Mesothelial cell of epicardium (in vitro differentiated cells): ENCODE data around the gene KRTAP10-11. TPM values are rescaled to one million over a fixed set of nuclear protein-coding genes. Genes with fewer than 3 reads are reported as not detected.

Source experiments
- DNase-seq, 2 experiments: peaks; one replicate each; pipeline ENCODE4 v3.0.0; 2021; ENCODE audit warnings: low spot score in 2 of 2; ENCODE audit not compliant: unreplicated experiment in 2 of 2
- H3K27ac Mint-ChIP-seq: 2 replicates; pipeline ENCODE4 v1.8.0; 2021; ENCODE audit warnings: mixed read lengths
- H3K27me3 Mint-ChIP-seq: 2 replicates; pipeline ENCODE4 v1.8.0; 2021; ENCODE audit warnings: low read depth, mixed read lengths
- H3K36me3 Mint-ChIP-seq: 2 replicates; pipeline ENCODE4 v1.8.0; 2021; ENCODE audit warnings: mixed read lengths
- H3K4me1 Mint-ChIP-seq: 2 replicates; pipeline ENCODE4 v1.8.0; 2021; ENCODE audit warnings: mixed read lengths
- H3K4me3 Mint-ChIP-seq: 2 replicates; pipeline ENCODE4 v1.8.0; 2021; ENCODE audit warnings: mild to moderate bottlenecking, moderate library complexity, mixed read lengths
- H3K9me3 Mint-ChIP-seq: 2 replicates; pipeline ENCODE4 v1.8.0; 2021; ENCODE audit warnings: mixed read lengths
- CTCF ChIP-seq: fragments of 200-600 bp; sonication (generic); IDR thresholded peaks from one replicate; pipeline ENCODE4 v1.5.0; 2021; ENCODE audit warnings: antibody characterized with exemption; ENCODE audit not compliant: unreplicated experiment
- total RNA-seq: library from RNA; stranded (reverse); gene quantifications from 3 replicates; pipeline ENCODE4 v1.2.1, GENCODE V29; 2021

KRTAP10-11 gene
- total RNA-seq, 1 donor from 2014 or later, result not detected

- Mint-ChIP-seq H3K9me3 (peaks cover 21% of the 10 kb centered on the region), H3K36me3 (peaks cover 2% of the 10 kb centered on the region), H3K4me3 (no peak overlapping the region), H3K27me3 (peaks cover 50% of the 10 kb centered on the region), H3K4me1 (peaks cover 8% of the 10 kb centered on the region), H3K27ac (no peak overlapping the region)
- no peak for DNase-seq
- no peak for TF ChIP-seq CTCF
These were observed 46.7 kb downstream of the KRTAP10-11 start for GRCh38 chr21:44692798-44693512.

GRCh38 chr21:44694776-44695175 lies 48.6 kb downstream of the KRTAP10-11 start:
- peaks cover 21% of the 10 kb centered on the region for H3K9me3 Mint-ChIP-seq
- H3K4me1 Mint-ChIP-seq, result peaks cover 11% of the 10 kb centered on the region
- H3K27ac Mint-ChIP-seq, result no peak overlapping the region
- peak in 1 of 2 experiments; percentile 19 for DNase-seq
- H3K36me3 Mint-ChIP-seq, result peaks cover 2% of the 10 kb centered on the region
- H3K4me3 Mint-ChIP-seq, result no peak overlapping the region
- H3K27me3 Mint-ChIP-seq, result peaks cover 60% of the 10 kb centered on the region
- no peak for TF ChIP-seq CTCF

- peak in 1 of 2 experiments; percentile 25 for DNase-seq
- no peak for TF ChIP-seq CTCF
- peaks cover 21% of the 10 kb centered on the region for H3K9me3 Mint-ChIP-seq
- H3K36me3 Mint-ChIP-seq, result peaks cover 2% of the 10 kb centered on the region
- H3K4me1 Mint-ChIP-seq, result peaks cover 11% of the 10 kb centered on the region
- H3K27me3 Mint-ChIP-seq, result peaks cover 60% of the 10 kb centered on the region
- H3K4me3 Mint-ChIP-seq, result no peak overlapping the region
- H3K27ac Mint-ChIP-seq, result no peak overlapping the region
These were observed 49.0 kb downstream of the KRTAP10-11 start for GRCh38 chr21:44695184-44695583.

- peak in 1 of 2 experiments; percentile 16 for DNase-seq
- Mint-ChIP-seq H3K4me3 (no peak overlapping the region), H3K27ac (no peak overlapping the region), H3K27me3 (peaks cover 59% of the 10 kb centered on the region), H3K36me3 (peaks cover 2% of the 10 kb centered on the region), H3K9me3 (peaks cover 21% of the 10 kb centered on the region), H3K4me1 (peaks cover 11% of the 10 kb centered on the region)
- TF ChIP-seq CTCF, result no peak
These were observed 49.4 kb downstream of the KRTAP10-11 start for GRCh38 chr21:44695641-44696040.

GRCh38 chr21:44696572-44696971 lies 50.4 kb downstream of the KRTAP10-11 start:
- Mint-ChIP-seq H3K36me3 (peaks cover 2% of the 10 kb centered on the region), H3K9me3 (peaks cover 21% of the 10 kb centered on the region), H3K4me1 (peaks cover 11% of the 10 kb centered on the region), H3K27me3 (peaks cover 62% of the 10 kb centered on the region), H3K4me3 (no peak overlapping the region), H3K27ac (no peak overlapping the region)
- peak in 1 of 2 experiments; percentile 10 for DNase-seq
- no peak for TF ChIP-seq CTCF

Other genes starting within 250 kb of the KRTAP10-11 start
- 10.9 to 11.9 TPM (median 11.8 TPM) in 3 replicates for gene LRRC3, start 190.9 kb upstream of the KRTAP10-11 start, total RNA-seq
- not detected in 3 replicates for gene KRTAP10-1, start 106.2 kb upstream of the KRTAP10-11 start, total RNA-seq
- not detected in 3 replicates for gene KRTAP10-2, start 94.9 kb upstream of the KRTAP10-11 start, total RNA-seq
- not detected in 3 replicates for gene KRTAP10-3, start 87.6 kb upstream of the KRTAP10-11 start, total RNA-seq
- gene KRTAP10-4, start 72.7 kb upstream of the KRTAP10-11 start, total RNA-seq, result not detected in 3 replicates
- not detected in 3 replicates for gene KRTAP10-5, start 65.8 kb upstream of the KRTAP10-11 start, total RNA-seq
- not detected in 3 replicates for gene KRTAP10-6, start 53.9 kb upstream of the KRTAP10-11 start, total RNA-seq
- gene KRTAP10-7, start 45.8 kb upstream of the KRTAP10-11 start, total RNA-seq, result not detected in 3 replicates
- not detected in 3 replicates for gene KRTAP10-8, start 34.3 kb upstream of the KRTAP10-11 start, total RNA-seq
- gene KRTAP10-9, start 19.3 kb upstream of the KRTAP10-11 start, total RNA-seq, result not detected in 3 replicates
- not detected in 3 replicates for gene KRTAP10-10, start 9.1 kb upstream of the KRTAP10-11 start, total RNA-seq
- gene KRTAP12-4, start 8.2 kb downstream of the KRTAP10-11 start, total RNA-seq, result not detected in 3 replicates
- gene KRTAP12-3, start 11.5 kb downstream of the KRTAP10-11 start, total RNA-seq, result not detected in 3 replicates
- gene KRTAP12-2, start 20.5 kb downstream of the KRTAP10-11 start, total RNA-seq, result not detected in 3 replicates
- not detected in 3 replicates for gene KRTAP12-1, start 35.7 kb downstream of the KRTAP10-11 start, total RNA-seq
- not detected in 3 replicates for gene KRTAP10-12, start 50.8 kb downstream of the KRTAP10-11 start, total RNA-seq
- gene TSPEAR, start 65.2 kb downstream of the KRTAP10-11 start, total RNA-seq, result 0.09 to 0.11 TPM (median 0.11 TPM) in 3 replicates
- 95.4 to 102 TPM (median 97.2 TPM) in 3 replicates for gene UBE2G2, start 155.4 kb downstream of the KRTAP10-11 start, total RNA-seq
- gene SUMO3, start 171.6 kb downstream of the KRTAP10-11 start, total RNA-seq, result 82.2 to 84.5 TPM (median 83.9 TPM) in 3 replicates
- 200 to 205 TPM (median 204 TPM) in 3 replicates for gene PTTG1IP, start 227.3 kb downstream of the KRTAP10-11 start, total RNA-seq